SU-DHL-6 (cell line): ENCODE data around the gene MINAR1.
"Not testable (repeated sequence)": the region's sequence is repeated elsewhere in the genome, so short reads cannot be mapped to it uniquely, and the experiment has no call there.

Source experiments
- H2AFZ ChIP-seq: fragments of 200-600 bp; sonication (generic); 2 replicates; pipeline ENCODE4 v1.6.1; 2014; ENCODE audit warnings: low read depth, mild to moderate bottlenecking, moderate library complexity, mixed read lengths, antibody characterized with exemption, low read length; ENCODE audit not compliant: severe bottlenecking
- H3F3A ChIP-seq: fragments of 200-600 bp; shearing (Covaris generic); 2 replicates; pipeline ENCODE4 v1.6.0; 2016; ENCODE audit warnings: antibody characterized with exemption, mild to moderate bottlenecking; ENCODE audit not compliant: insufficient read depth
- H3K27ac ChIP-seq: fragments of 200-600 bp; sonication (generic); 2 replicates; pipeline ENCODE4 v1.5.1; 2016; ENCODE audit warnings: low read depth, mild to moderate bottlenecking, low read length, moderate library complexity, mixed read lengths
- H3K27me3 ChIP-seq: fragments of 200-600 bp; sonication (generic), shearing (Covaris generic); 2 replicates; pipeline ENCODE4 v1.6.0; 2014; ENCODE audit warnings: mild to moderate bottlenecking, low read length
- H3K36me3 ChIP-seq: fragments of 200-600 bp; sonication (generic); 2 replicates; pipeline ENCODE4 v1.6.1; 2014; ENCODE audit warnings: mild to moderate bottlenecking, low read length, mixed read lengths
- H3K4me2 ChIP-seq: fragments of 300-600, 200-600 bp; shearing (Covaris generic), sonication (generic); 2 replicates; pipeline ENCODE4 v1.6.0; 2014; ENCODE audit warnings: low read length, low read depth, mild to moderate bottlenecking; ENCODE audit not compliant: poor library complexity, severe bottlenecking
- H3K4me3 ChIP-seq: fragments of 200-600 bp; sonication (generic); 2 replicates; pipeline ENCODE4 v1.5.1; 2014; ENCODE audit warnings: antibody characterized with exemption, low read length, mild to moderate bottlenecking, mixed read lengths; ENCODE audit not compliant: insufficient read depth, poor library complexity, severe bottlenecking
- H3K79me2 ChIP-seq: fragments of 200-600 bp; sonication (generic); 2 replicates; pipeline ENCODE4 v1.6.1; 2014; ENCODE audit warnings: mild to moderate bottlenecking, low read length, moderate library complexity; ENCODE audit not compliant: insufficient read depth
- H3K9ac ChIP-seq: fragments of 200-600 bp; sonication (generic); 2 replicates; pipeline ENCODE4 v1.7.0; 2014; ENCODE audit warnings: mild to moderate bottlenecking, low read length
- H3K9me2 ChIP-seq: fragments of 200-600 bp; sonication (generic); replicated peaks from 2 replicates; pipeline ENCODE4 v1.6.1; 2014; ENCODE audit warnings: low read length; ENCODE audit not compliant: insufficient read depth
- H3K9me3 ChIP-seq: fragments of 200-600 bp; sonication (generic); 2 replicates; pipeline ENCODE4 v1.6.1; 2014; ENCODE audit warnings: low read length, mixed read lengths; ENCODE audit not compliant: insufficient read depth
- H4K20me1 ChIP-seq: fragments of 200-600 bp; sonication (generic); 2 replicates; pipeline ENCODE4 v1.6.1; 2014; ENCODE audit warnings: low read depth, mild to moderate bottlenecking, antibody characterized with exemption, low read length, moderate library complexity, mixed read lengths
- CTCF ChIP-seq: fragments of 200-600 bp; sonication (generic); IDR thresholded peaks from one replicate; pipeline ENCODE4 v1.5.1; 2017; ENCODE audit warnings: antibody characterized with exemption, mild to moderate bottlenecking, low read length, moderate library complexity; ENCODE audit not compliant: insufficient read depth, poor library complexity, severe bottlenecking
- EZH2phosphoT487 ChIP-seq: fragments of 200-600 bp; sonication (generic), shearing (Covaris generic); conservative IDR thresholded peaks from 2 replicates; pipeline ENCODE4 v1.6.1; 2018; ENCODE audit warnings: mild to moderate bottlenecking, antibody characterized with exemption, low read length, moderate library complexity, mixed read lengths

MINAR1 gene

GRCh38 chr15:79425591-79426295 lies 6.4 kb upstream of the MINAR1 start:
- Histone ChIP-seq H3K27ac (no peak overlapping the region), H3K9ac (no peak overlapping the region), H3K36me3 (no peaks in the 10 kb centered on the region), H3K4me3 (no peak overlapping the region), H3K79me2 (no peaks in the 10 kb centered on the region), H3K9me3 (no peaks in the 10 kb centered on the region), H3K27me3 (no peaks in the 10 kb centered on the region), H3F3A (no peaks in the 10 kb centered on the region), H3K4me2 (no peak overlapping the region), H3K9me2 (no peaks in the 10 kb centered on the region), H2AFZ (no peak overlapping the region), H4K20me1 (no peaks in the 10 kb centered on the region)
- TF ChIP-seq EZH2phosphoT487: no peak
- TF ChIP-seq CTCF: no peak

GRCh38 chr15:79426899-79427298 lies 5.2 kb upstream of the MINAR1 start:
- not testable (repeated sequence) for H3K27me3 ChIP-seq, H2AFZ ChIP-seq, H3K9me3 ChIP-seq, H3K9me2 ChIP-seq, H4K20me1 ChIP-seq, H3K36me3 ChIP-seq, H3F3A ChIP-seq, H3K27ac ChIP-seq, H3K79me2 ChIP-seq, H3K4me2 ChIP-seq, H3K9ac ChIP-seq, H3K4me3 ChIP-seq

GRCh38 chr15:79427781-79428598 lies 4.1 kb upstream of the MINAR1 start:
- TF ChIP-seq CTCF (no peak), EZH2phosphoT487 (no peak)
- Histone ChIP-seq H4K20me1 (no peaks in the 10 kb centered on the region), H3K27me3 (no peaks in the 10 kb centered on the region), H3K4me2 (no peak overlapping the region), H3K9ac (no peak overlapping the region), H3K27ac (no peak overlapping the region), H3K36me3 (no peaks in the 10 kb centered on the region), H3K79me2 (no peaks in the 10 kb centered on the region), H3K9me2 (no peaks in the 10 kb centered on the region), H3K9me3 (no peaks in the 10 kb centered on the region), H3F3A (no peaks in the 10 kb centered on the region), H3K4me3 (no peak overlapping the region), H2AFZ (no peak overlapping the region)
